ENCODE measurements around the gene ANGEL2.

ANGEL2 gene

DNA sequence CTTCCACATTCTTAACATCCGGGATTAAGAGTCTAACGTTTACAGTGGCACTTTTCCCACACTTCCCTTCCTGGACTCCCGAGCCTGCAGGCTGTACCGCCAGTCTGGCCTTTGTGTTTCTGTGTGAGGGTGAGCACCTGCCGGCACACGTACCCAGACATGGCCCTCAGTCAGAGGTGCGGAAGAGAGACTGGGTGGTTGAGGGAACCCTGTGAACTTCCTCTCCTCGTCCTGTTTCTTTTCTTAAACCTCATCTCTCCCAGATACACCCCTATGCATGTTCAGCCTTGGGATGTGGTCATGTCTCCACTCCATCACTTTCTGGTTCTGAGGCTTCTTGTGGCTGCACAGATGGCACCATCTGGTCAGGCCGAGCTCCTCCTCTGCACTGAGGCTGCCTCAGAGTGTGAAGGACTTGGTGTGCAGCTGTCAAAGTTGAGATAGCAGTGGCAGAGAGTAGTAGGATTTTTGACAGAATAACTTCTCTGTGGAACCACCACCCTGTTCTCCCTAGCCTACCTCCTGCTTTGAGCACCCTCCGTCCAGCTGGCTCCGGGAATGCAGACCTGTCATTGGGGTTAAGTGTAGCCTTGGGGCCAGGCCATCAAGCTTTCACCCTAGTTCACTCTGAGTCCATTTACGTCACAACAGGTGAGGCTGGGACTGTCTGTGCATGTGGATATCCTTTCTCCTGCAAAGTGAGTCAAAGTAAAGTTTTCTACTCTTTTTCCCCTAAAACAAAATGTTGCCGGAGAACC, 33.9 kb downstream of the ANGEL2 start:
- no peak overlapping the region for H3K4me3 ChIP-seq (ENCODE audit: low read depth, low read length)
- H3K9ac ChIP-seq (ENCODE audit: low read depth, low read length), result no peak overlapping the region
- peak overlapping the region; percentile 14 for H3K27ac ChIP-seq (ENCODE audit: low read depth, low read length)
- H3K9me3 ChIP-seq (ENCODE audit: control insufficient read depth, insufficient read depth, low read length), result no peaks in the 10 kb centered on the region
- H3K27me3 ChIP-seq (ENCODE audit: control insufficient read depth, insufficient read depth, low read length), result no peaks in the 10 kb centered on the region
- peaks cover 86% of the 10 kb centered on the region for H3K36me3 ChIP-seq (ENCODE audit: control insufficient read depth, insufficient read depth, low read length)
- peaks cover 30% of the 10 kb centered on the region for H3K4me1 ChIP-seq (ENCODE audit: control insufficient read depth, insufficient read depth, low read length)

DNA sequence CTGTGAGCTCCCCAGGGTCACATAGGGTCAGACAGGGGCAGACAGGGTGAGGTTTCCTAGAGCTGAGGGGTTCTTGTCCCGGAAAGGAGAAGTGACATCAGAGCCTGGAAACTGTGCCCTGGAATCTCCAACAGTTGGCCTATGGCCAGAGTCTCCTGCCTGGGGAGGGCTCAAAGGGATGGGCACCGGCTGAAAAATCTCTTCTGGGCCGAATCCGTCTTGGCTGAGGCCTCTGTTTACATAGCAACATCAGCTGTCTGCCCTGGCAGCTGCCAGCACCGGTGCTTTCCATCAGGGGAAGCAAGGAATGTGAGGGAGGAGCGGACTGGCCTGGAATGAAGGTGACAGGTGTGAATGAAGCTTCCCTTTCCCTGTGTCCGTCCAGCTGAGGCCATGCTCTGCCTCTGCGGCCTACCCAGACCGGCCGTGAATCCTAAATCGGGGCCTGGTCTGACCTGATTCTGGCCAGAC, 34.6 kb downstream of the ANGEL2 start:
- Histone ChIP-seq H3K9ac (ENCODE audit: low read depth, low read length) (no peak overlapping the region), H3K4me3 (ENCODE audit: low read depth, low read length) (no peak overlapping the region), H3K27me3 (ENCODE audit: control insufficient read depth, insufficient read depth, low read length) (no peaks in the 10 kb centered on the region), H3K36me3 (ENCODE audit: control insufficient read depth, insufficient read depth, low read length) (peaks cover 86% of the 10 kb centered on the region), H3K9me3 (ENCODE audit: control insufficient read depth, insufficient read depth, low read length) (no peaks in the 10 kb centered on the region), H3K4me1 (ENCODE audit: control insufficient read depth, insufficient read depth, low read length) (peaks cover 30% of the 10 kb centered on the region), H3K27ac (ENCODE audit: low read depth, low read length) (peak overlapping the region; percentile 14)

DNA sequence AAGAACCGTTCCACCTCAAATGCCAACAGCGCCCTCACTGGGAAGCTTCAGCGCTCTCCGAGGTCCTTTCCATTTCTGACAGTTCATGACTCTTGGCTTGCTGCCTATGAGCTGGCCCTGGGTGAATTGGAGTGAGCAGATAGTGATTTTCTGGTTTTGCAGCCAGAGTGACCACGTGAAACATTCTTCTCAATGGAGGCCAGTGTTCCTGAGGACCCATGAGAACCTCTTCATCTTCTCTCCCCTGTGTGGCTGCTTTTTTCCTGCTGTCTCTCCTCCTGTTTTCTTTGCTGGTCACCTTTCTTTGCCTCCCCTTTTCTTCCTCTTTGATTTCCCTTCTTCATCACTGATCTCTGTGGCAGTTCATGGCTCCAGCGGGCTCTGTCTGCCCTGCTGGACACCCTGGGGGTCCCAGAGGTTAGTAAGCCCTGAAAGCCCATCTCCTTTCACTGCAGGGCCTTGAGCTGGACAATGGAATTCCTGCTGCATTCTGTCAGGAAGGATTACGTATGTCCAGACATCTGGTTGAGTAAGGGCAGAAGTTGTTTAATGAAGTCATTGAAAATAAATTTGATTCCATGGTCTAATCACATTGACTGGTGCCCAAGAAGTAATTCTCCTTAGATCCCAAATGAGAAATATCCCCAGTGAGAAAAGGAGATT, 35.4 kb downstream of the ANGEL2 start:
- Histone ChIP-seq H3K27me3 (ENCODE audit: control insufficient read depth, insufficient read depth, low read length) (no peaks in the 10 kb centered on the region), H3K4me3 (ENCODE audit: low read depth, low read length) (no peak overlapping the region), H3K4me1 (ENCODE audit: control insufficient read depth, insufficient read depth, low read length) (peaks cover 35% of the 10 kb centered on the region), H3K9me3 (ENCODE audit: control insufficient read depth, insufficient read depth, low read length) (no peaks in the 10 kb centered on the region), H3K36me3 (ENCODE audit: control insufficient read depth, insufficient read depth, low read length) (peaks cover 90% of the 10 kb centered on the region), H3K27ac (ENCODE audit: low read depth, low read length) (peak overlapping the region; percentile 14), H3K9ac (ENCODE audit: low read depth, low read length) (no peak overlapping the region)

DNA sequence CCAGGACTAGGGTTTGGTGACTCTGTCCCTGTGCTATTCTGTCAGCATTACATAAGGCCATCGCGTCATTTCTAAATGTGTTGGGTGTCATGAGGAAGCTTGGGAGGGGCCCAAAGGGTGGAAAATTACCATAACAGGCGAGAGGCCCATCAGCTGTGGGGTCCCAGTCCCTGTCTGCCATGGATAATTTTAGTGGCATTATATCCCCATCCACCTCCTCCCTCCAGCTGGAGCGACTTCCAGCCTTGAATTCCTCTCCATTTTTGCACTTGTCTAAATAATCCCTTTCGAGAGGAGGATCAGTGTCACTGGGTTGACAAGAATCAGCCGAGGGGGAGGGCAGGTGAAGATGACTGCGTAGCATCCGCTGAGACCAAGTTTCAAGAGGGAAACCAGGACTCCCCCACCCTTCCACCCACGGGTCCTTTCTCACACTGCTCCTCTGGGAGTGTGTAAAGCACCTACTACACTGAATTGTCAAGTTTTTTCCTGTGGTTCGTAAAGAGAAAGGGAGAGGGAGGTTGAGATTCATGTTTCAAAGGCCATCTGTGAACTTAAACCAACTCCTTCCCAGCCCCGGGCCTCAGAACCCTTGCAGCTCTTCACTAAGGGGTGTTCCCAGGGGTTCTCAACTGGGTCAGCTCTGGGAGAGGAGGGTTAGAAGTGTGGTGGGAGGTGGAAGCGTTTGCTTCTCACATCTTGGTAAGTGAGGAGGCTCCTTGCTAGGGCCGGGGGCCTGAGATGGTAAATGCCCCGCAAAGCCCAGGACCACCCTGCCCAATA, 36.1 kb downstream of the ANGEL2 start:
- H3K4me3 ChIP-seq (ENCODE audit: low read depth, low read length), result no peak overlapping the region
- peaks cover 35% of the 10 kb centered on the region for H3K4me1 ChIP-seq (ENCODE audit: control insufficient read depth, insufficient read depth, low read length)
- H3K36me3 ChIP-seq (ENCODE audit: control insufficient read depth, insufficient read depth, low read length), result peaks cover 93% of the 10 kb centered on the region
- no peaks in the 10 kb centered on the region for H3K27me3 ChIP-seq (ENCODE audit: control insufficient read depth, insufficient read depth, low read length)
- H3K9me3 ChIP-seq (ENCODE audit: control insufficient read depth, insufficient read depth, low read length), result no peaks in the 10 kb centered on the region
- H3K27ac ChIP-seq (ENCODE audit: low read depth, low read length), result no peak overlapping the region
- no peak overlapping the region for H3K9ac ChIP-seq (ENCODE audit: low read depth, low read length)

DNA sequence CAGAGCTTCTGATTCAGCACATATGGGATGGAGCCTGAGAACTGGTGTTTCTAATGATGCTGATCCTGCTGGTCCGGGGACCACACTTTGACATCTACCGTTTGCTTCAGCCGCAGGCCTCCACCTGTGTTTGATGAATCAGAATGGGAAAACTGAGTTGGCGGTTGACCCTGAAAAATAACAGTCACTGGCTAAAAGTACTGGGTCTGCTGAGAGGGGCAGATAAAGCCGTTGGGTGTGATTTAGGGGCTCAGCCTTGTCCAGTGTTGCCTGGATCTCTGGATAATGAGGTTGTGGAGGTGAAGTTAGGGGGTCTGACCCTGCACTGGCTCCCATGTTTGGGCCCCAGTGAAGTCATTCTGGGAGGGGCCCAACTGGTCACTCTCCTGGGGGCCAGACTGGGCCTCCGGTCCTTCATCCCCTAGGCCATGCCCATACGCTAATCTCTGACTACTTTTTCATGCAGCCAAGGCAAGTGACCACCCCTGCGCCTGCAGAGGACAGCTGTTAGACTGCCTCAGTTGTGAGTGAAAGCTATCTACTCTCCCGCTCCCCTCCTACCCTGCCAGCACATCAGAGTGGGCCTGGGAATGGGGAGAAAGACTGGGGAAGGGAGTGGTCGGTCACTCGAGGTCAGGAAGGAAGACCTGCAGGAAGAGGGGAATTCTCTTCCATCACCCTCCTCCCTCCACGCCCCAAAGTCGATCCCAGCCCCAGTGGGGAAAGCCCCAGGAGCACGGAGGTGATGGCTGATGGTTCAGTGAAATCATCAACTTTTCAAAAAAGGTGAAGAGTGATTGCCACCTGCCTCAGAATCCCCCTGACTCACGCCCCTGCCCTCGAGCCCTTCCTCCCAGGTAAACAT, 37.7 kb downstream of the ANGEL2 start:
- Histone ChIP-seq H3K9me3 (ENCODE audit: control insufficient read depth, insufficient read depth, low read length) (no peaks in the 10 kb centered on the region), H3K27me3 (ENCODE audit: control insufficient read depth, insufficient read depth, low read length) (no peaks in the 10 kb centered on the region), H3K36me3 (ENCODE audit: control insufficient read depth, insufficient read depth, low read length) (peaks cover 93% of the 10 kb centered on the region), H3K4me3 (ENCODE audit: low read depth, low read length) (no peak overlapping the region), H3K27ac (ENCODE audit: low read depth, low read length) (no peak overlapping the region), H3K9ac (ENCODE audit: low read depth, low read length) (no peak overlapping the region), H3K4me1 (ENCODE audit: control insufficient read depth, insufficient read depth, low read length) (peaks cover 35% of the 10 kb centered on the region)

DNA sequence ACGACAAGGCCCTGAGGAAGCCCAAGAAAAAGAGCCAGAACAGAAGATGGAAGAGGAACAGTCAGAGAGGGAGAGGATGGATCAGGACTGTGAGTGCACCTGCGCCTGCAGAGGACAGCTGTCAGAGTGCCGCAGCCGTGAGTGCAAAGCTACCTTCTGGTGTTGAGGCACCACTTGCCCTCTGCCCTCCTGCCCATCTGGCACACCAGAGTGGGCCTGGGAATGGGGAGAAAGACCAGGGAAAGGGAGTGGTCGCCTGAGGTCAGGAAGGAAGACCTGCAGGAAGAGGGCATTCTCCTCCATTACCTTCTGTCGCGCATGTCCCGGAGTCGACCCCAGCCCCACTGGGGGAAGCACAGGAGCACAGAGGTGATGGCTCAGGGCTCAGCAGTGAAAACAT, 39.1 kb downstream of the ANGEL2 start:
- Histone ChIP-seq H3K27ac (ENCODE audit: low read depth, low read length) (no peak overlapping the region), H3K4me1 (ENCODE audit: control insufficient read depth, insufficient read depth, low read length) (peaks cover 35% of the 10 kb centered on the region), H3K36me3 (ENCODE audit: control insufficient read depth, insufficient read depth, low read length) (peaks cover 100% of the 10 kb centered on the region)

DNA sequence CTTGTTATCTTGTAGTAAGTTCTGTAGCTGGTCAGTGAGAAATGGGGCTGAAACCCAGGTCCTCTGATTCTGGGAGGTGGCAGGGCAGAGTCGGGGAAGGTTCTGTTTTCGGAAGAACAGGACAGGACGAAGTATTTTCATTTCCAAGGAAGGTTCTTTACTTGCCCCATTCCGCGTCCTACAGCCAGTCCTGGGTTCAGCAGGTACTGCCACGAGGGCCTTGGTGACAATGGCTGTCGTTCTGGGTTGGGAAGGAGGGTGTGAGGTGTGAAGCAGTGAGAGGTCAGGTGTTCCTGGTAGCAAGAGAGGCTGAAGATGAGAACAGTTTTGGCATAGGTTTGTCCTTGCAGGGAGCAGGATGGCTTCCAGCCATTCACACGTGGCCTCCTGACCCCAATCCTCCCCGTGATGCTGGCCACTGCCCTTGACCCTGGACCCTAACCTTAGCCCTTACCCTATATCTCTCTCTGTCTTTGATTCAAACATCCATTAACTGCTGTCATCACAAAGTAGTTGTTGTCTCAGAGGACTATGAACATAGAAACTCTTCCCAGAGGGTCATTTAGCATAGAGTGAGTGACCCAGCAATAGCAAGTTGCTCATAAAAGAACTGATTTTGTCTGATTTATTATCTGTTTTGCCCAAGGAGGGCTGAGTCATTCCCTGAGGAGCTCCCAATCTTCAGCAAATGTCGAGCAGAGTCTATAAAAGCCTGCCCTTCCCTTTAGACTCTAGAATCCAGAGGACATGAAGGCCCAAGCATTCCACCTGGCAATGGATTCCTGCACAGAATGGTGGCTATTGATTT, 40.4 kb downstream of the ANGEL2 start:
- H3K27ac ChIP-seq (ENCODE audit: low read depth, low read length), result no peak overlapping the region
- no peak overlapping the region for H3K9ac ChIP-seq (ENCODE audit: low read depth, low read length)

More for the DNA sequence above, 39.1 kb downstream of the ANGEL2 start:
- H3K4me3 ChIP-seq (ENCODE audit: low read depth, low read length), result no peak overlapping the region
- H3K9me3 ChIP-seq (ENCODE audit: control insufficient read depth, insufficient read depth, low read length), result no peaks in the 10 kb centered on the region
- H3K9ac ChIP-seq (ENCODE audit: low read depth, low read length), result no peak overlapping the region
- H3K27me3 ChIP-seq (ENCODE audit: control insufficient read depth, insufficient read depth, low read length), result no peaks in the 10 kb centered on the region

DNA sequence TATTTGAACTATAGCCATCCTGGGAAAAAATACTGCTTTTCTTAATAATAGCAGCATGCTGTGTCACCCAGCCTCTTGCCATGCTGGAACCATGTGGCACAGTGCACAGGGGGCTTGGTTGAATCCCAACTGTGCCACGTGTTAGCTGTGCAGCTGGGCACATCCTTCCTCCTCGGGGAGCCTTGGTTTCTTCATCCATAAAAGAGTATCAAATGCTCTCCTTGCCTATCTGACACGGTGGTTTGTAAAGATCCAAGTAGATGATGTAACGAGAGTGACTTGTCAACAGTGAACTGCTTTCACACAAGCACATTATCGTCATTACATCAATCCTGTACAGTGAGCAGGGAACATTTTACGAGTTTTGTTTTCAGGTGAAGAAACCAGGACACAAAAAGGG, 41.0 kb downstream of the ANGEL2 start:
- H3K4me1 ChIP-seq (ENCODE audit: control insufficient read depth, insufficient read depth, low read length), result peaks cover 17% of the 10 kb centered on the region; the same call in 1 of the 2 replicates

More for the DNA sequence above, 40.4 kb downstream of the ANGEL2 start:
- H3K9me3 ChIP-seq (ENCODE audit: control insufficient read depth, insufficient read depth, low read length), result no peaks in the 10 kb centered on the region
- no peak overlapping the region for H3K4me3 ChIP-seq (ENCODE audit: low read depth, low read length)
- H3K27me3 ChIP-seq (ENCODE audit: control insufficient read depth, insufficient read depth, low read length), result no peaks in the 10 kb centered on the region
- peaks cover 23% of the 10 kb centered on the region for H3K4me1 ChIP-seq (ENCODE audit: control insufficient read depth, insufficient read depth, low read length)
- peaks cover 100% of the 10 kb centered on the region for H3K36me3 ChIP-seq (ENCODE audit: control insufficient read depth, insufficient read depth, low read length)

DNA sequence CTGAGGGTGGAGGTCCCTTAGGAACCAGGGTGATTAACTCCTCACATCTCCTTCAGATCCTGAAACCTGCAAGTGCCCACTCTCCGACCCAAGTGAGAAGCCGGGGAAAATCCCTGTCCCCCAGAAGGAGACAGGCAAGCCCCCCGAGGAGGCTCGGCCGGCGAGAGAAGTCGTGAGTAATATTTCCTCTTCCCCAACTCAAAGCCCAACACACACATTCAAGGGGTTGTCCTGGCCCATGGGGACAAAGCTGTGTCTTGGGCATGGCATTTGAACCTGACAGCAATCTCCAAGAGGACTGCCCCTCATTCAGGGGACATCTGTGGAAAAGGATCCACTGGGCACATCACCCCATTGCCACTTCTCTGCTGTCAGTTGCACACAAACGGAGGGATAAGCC, 41.8 kb downstream of the ANGEL2 start:
- no peaks in the 10 kb centered on the region for H3K27me3 ChIP-seq (ENCODE audit: control insufficient read depth, insufficient read depth, low read length)
- H3K4me1 ChIP-seq (ENCODE audit: control insufficient read depth, insufficient read depth, low read length), result peaks cover 9% of the 10 kb centered on the region; the same call in 1 of the 2 replicates
- no peaks in the 10 kb centered on the region for H3K9me3 ChIP-seq (ENCODE audit: control insufficient read depth, insufficient read depth, low read length)
- H3K36me3 ChIP-seq (ENCODE audit: control insufficient read depth, insufficient read depth, low read length), result peaks cover 97% of the 10 kb centered on the region
- no peak overlapping the region for H3K27ac ChIP-seq (ENCODE audit: low read depth, low read length)
- no peak overlapping the region for H3K9ac ChIP-seq (ENCODE audit: low read depth, low read length)
- H3K4me3 ChIP-seq (ENCODE audit: low read depth, low read length), result no peak overlapping the region

More for the DNA sequence above, 41.0 kb downstream of the ANGEL2 start:
- Histone ChIP-seq H3K9me3 (ENCODE audit: control insufficient read depth, insufficient read depth, low read length) (no peaks in the 10 kb centered on the region), H3K4me3 (ENCODE audit: low read depth, low read length) (no peak overlapping the region), H3K9ac (ENCODE audit: low read depth, low read length) (no peak overlapping the region), H3K27ac (ENCODE audit: low read depth, low read length) (no peak overlapping the region), H3K27me3 (ENCODE audit: control insufficient read depth, insufficient read depth, low read length) (no peaks in the 10 kb centered on the region), H3K36me3 (ENCODE audit: control insufficient read depth, insufficient read depth, low read length) (peaks cover 100% of the 10 kb centered on the region)

DNA sequence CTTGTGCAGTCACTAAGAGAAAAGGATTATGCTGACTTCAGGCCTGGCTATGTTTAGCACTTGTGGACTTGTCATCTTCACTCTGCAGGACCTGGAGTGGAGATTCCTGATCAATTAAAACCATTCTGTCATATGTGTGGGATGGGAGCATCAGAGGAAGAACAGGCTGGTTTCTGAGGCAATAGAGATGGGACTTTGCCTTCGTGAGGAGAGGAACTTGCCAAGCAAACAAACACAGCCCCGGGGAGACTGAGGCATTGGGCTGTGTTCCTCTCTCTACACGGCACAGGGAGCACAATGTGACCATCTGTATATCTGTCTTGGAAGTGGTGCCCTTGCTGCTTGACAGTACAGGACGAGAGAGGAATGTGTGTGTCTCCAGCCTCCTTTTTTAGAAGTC, 42.2 kb downstream of the ANGEL2 start:
- Histone ChIP-seq H3K27ac (ENCODE audit: low read depth, low read length) (no peak overlapping the region), H3K4me3 (ENCODE audit: low read depth, low read length) (no peak overlapping the region), H3K9ac (ENCODE audit: low read depth, low read length) (no peak overlapping the region), H3K27me3 (ENCODE audit: control insufficient read depth, insufficient read depth, low read length) (no peaks in the 10 kb centered on the region), H3K9me3 (ENCODE audit: control insufficient read depth, insufficient read depth, low read length) (no peaks in the 10 kb centered on the region), H3K36me3 (ENCODE audit: control insufficient read depth, insufficient read depth, low read length) (peaks cover 97% of the 10 kb centered on the region), H3K4me1 (ENCODE audit: control insufficient read depth, insufficient read depth, low read length) (peaks cover 6% of the 10 kb centered on the region)
